H1 (cell line): Measurements from ENCODE around the gene ECE2. TPM values are rescaled to one million over a fixed set of nuclear protein-coding genes. Genes with fewer than 3 reads are reported as not detected.

Source experiments
- POLR2A ChIP-seq, 2 experiments: IDR thresholded peaks; 1 replicate in 1 of 2; 2 replicates in 1 of 2; pipeline ENCODE4 v1.6.1; 2011; ENCODE audit warnings: low read depth in 2 of 2, low read length in 2 of 2, mild to moderate bottlenecking in 2 of 2; ENCODE audit errors: control extremely low read depth in 1 of 2
- POLR2AphosphoS5 ChIP-seq: IDR thresholded peaks from 2 replicates; pipeline ENCODE4 v1.6.1; 2011; ENCODE audit warnings: low read depth, low read length
- SAP30 ChIP-seq: fragments of 300-600 bp; sonication (generic); IDR thresholded peaks from 2 replicates; pipeline ENCODE4 v1.7.1; 2012; ENCODE audit warnings: low read length, moderate library complexity, mild to moderate bottlenecking, inconsistent platforms; ENCODE audit not compliant: insufficient read depth, insufficient replicate concordance
- polyA plus RNA-seq, 7 experiments: library from polyadenylated mRNA; depleted of rRNA in 3 of 7; stranded (reverse) in 5 of 7; unstranded in 2 of 7; fragments of >200 nt in 5 of 7; fragments of 200-250 nt in 2 of 7; gene quantifications; 1 replicate in 5 of 7; 2 replicates in 1 of 7; 4 replicates in 1 of 7; pipeline versions ENCODE4 v1.2.1 to v1.2.3, GENCODE V29; 2011 to 2013; ENCODE audit warnings: missing spikeins in 2 of 7, mixed read lengths in 2 of 7
- total RNA-seq: library from RNA; stranded (reverse); fragmentation: NEBNext Ultra II Directional; extraction: Animal tissue kit (Norgen Biotek cat#: 25700); gene quantifications from 2 replicates; pipeline ENCODE4 v1.2.1, GENCODE V29; 2021

Gene ECE2
- total and polyA plus RNA-seq, 2 of the 8 experiments (the other 6 are each of a cell fraction or from before 2014, with no cell fraction given): 0.44 to 0.86 TPM

DNA sequence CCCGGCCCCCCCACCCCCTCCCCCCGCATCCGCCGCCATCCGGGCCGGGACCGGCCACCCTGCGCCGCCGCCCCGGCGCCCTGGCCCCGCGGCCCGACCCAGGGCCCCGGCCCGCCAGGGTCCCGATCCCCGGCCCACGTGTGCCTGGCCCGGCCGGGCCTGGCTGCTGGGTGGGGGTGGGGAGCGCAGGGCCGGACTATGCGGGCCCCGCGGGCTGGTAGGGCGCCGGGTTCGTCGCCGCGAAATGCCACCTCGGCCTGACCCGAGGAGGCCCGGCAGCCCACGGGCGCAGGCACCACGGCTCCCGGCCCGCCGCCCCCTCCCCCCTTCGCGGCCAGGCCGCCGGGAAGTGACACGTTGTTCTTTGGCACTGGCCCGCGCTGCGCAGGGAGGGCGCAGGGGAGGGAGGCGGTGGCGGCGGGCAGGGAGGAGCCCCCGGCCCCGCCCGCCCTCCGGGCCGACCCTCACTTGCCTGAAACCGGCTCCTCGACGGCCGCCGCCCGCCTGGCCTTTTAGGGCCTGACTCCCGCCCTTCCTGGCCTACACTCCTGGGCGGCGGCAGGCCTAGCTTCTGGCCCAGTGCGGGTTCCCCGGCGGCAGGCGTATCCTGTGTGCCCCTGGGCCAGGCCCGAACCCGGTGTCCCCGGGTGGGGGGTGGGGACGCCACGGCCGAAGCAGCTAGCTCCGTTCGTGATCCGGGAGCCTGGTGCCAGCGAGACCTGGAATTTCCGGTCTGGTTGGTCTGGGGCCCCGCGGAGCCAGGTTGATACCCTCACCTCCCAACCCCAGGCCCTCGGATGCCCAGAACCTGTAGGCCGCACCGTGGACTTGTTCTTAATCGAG, 39.1 kb downstream of the ECE2 start (continued):
- TF ChIP-seq SAP30: no peak
- TF ChIP-seq POLR2A (IDR thresholded peaks at IDR 0.05; ENCODE audit: control extremely low read depth in 1 of 2, low read depth in 2 of 2, low read length in 2 of 2): peak in 1 of 2 experiments; percentile 71; a peak in 2 of 3 replicates
- TF ChIP-seq POLR2AphosphoS5: peak; percentile 41; the same call in 1 of the 2 replicates
